Measurements from ENCODE around the gene ARMC8. TPM values are rescaled to one million over a fixed set of nuclear protein-coding genes. Genes with fewer than 3 reads are reported as not detected.

Gene ARMC8
- total and polyA plus RNA-seq, 7 donors = 12.0 to 75.0 (median 67.6) TPM

- H3K36me3 ChIP-seq = no peaks in the 10 kb centered on the region
- WGBS, 2 donors = 35 to 49% methylated on average over 2 of the region's 2 CpGs
- H3K9me3 ChIP-seq = no peaks in the 10 kb centered on the region
- peaks cover 0 to 16% (median 7%) of the 10 kb centered on the region in 4 donors for H3K4me1 ChIP-seq
- H3K4me3 ChIP-seq = no peak overlapping the region
- no peaks in the 10 kb centered on the region for H3K27me3 ChIP-seq
- DNase-seq = no peak
- intact Hi-C loops (cut with DNase I) = loop anchor here (2.0 kb wide), 1 partner anchor 142 kb away; the partner anchor contains the start of gene ARMC8
- H3K27ac ChIP-seq = no peak overlapping the region
- TF ChIP-seq, protein P1, sequence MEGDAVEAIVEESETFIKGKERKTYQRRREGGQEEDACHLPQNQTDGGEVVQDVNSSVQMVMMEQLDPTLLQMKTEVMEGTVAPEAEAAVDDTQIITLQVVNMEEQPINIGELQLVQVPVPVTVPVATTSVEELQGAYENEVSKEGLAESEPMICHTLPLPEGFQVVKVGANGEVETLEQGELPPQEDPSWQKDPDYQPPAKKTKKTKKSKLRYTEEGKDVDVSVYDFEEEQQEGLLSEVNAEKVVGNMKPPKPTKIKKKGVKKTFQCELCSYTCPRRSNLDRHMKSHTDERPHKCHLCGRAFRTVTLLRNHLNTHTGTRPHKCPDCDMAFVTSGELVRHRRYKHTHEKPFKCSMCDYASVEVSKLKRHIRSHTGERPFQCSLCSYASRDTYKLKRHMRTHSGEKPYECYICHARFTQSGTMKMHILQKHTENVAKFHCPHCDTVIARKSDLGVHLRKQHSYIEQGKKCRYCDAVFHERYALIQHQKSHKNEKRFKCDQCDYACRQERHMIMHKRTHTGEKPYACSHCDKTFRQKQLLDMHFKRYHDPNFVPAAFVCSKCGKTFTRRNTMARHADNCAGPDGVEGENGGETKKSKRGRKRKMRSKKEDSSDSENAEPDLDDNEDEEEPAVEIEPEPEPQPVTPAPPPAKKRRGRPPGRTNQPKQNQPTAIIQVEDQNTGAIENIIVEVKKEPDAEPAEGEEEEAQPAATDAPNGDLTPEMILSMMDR (IDR thresholded peaks at IDR 0.05) = no peak
- TF ChIP-seq POLR2AphosphoS5 (IDR thresholded peaks at IDR 0.05) (no peak), EP300 (IDR thresholded peaks at IDR 0.05) (no peak), POLR2A (IDR thresholded peaks at IDR 0.05) (no peak)
Observed at GRCh38 chr3:138328341-138328740, 141.2 kb downstream of the ARMC8 start.

GRCh38 chr3:138329127-138329983 is 142.3 kb downstream of the ARMC8 start, which contains the start of gene NME9:
Gene NME9, minus strand, starts transcription at chr3:138329851. Its CDS starts 516 bp downstream, at chr3:138329335.
- Histone ChIP-seq H3K27ac (peak within 1 kb of the TSS; percentile 54 to 69 (median 58)), H3K36me3 (no peaks in the 10 kb centered on the region), H3K9me3 (no peaks in the 10 kb centered on the region), H3K27me3 (no peaks in the 10 kb centered on the region), H3K4me3 (peak within 1 kb of the TSS; percentile 51 to 71 (median 62)), H3K4me1 (peaks cover 0 to 16% (median 7%) of the 10 kb centered on the region in 4 donors)
- WGBS, 2 donors = 0% methylated on average over 62 of the region's 62 CpGs
- TF ChIP-seq, protein P1 (IDR thresholded peaks at IDR 0.05) = peak in 3 of 4 experiments; percentile 25 to 59 (median 54)
- TF ChIP-seq POLR2A (IDR thresholded peaks at IDR 0.05) (no peak), EP300 (IDR thresholded peaks at IDR 0.05) (no peak), POLR2AphosphoS5 (IDR thresholded peaks at IDR 0.05) (peak in 2 of 4 donors; percentile 45 to 61)
- intact Hi-C loops (cut with DNase I) = loop anchor here (1.0 to 2.0 kb wide), 2 partner anchors 19 to 143 kb away; partner anchors contain the start of genes ARMC8 and MRAS
- DNase-seq = peak; percentile 93

- TF ChIP-seq, protein P1 (IDR thresholded peaks at IDR 0.05) = no peak
- TF ChIP-seq POLR2A (IDR thresholded peaks at IDR 0.05) (no peak), EP300 (IDR thresholded peaks at IDR 0.05) (no peak), POLR2AphosphoS5 (IDR thresholded peaks at IDR 0.05) (no peak)
- intact Hi-C loops (cut with DNase I) = loop anchor here (1.0 to 5.0 kb wide), 4 partner anchors 18 to 143 kb away; partner anchors contain the start of genes ARMC8, ESYT3 and MRAS
- peak overlapping the region; percentile 51 to 71 (median 62) for H3K4me3 ChIP-seq
- no peaks in the 10 kb centered on the region for H3K27me3 ChIP-seq
- no peaks in the 10 kb centered on the region for H3K9me3 ChIP-seq
- H3K4me1 ChIP-seq = peaks cover 0 to 16% (median 7%) of the 10 kb centered on the region in 4 donors
- H3K36me3 ChIP-seq = no peaks in the 10 kb centered on the region
- WGBS, 2 donors = 6 to 11% methylated on average over 7 of the region's 7 CpGs
- DNase-seq = no peak
- H3K27ac ChIP-seq = peak overlapping the region; percentile 54 to 69 (median 58)
Observed at GRCh38 chr3:138329984-138330293, 142.8 kb downstream of the ARMC8 start.

- WGBS, 2 donors = 79 to 92% methylated on average over 6 of the region's 6 CpGs
- H3K4me3 ChIP-seq = no peak overlapping the region
- no peaks in the 10 kb centered on the region for H3K9me3 ChIP-seq
- no peaks in the 10 kb centered on the region for H3K36me3 ChIP-seq
- intact Hi-C loops (cut with DNase I) = loop anchor here (5.0 kb wide), 2 partner anchors 51 to 101 kb away; partner anchors contain the start of gene ESYT3
- TF ChIP-seq POLR2A (IDR thresholded peaks at IDR 0.05) (no peak), EP300 (IDR thresholded peaks at IDR 0.05) (no peak), POLR2AphosphoS5 (IDR thresholded peaks at IDR 0.05) (no peak)
- TF ChIP-seq, protein P1 (IDR thresholded peaks at IDR 0.05) = no peak
- H3K27ac ChIP-seq = no peak overlapping the region
- H3K4me1 ChIP-seq = peaks cover 0 to 16% (median 7%) of the 10 kb centered on the region in 4 donors
- H3K27me3 ChIP-seq = no peaks in the 10 kb centered on the region
- no peak for DNase-seq
Observed at GRCh38 chr3:138331143-138331894, 144.2 kb downstream of the ARMC8 start.
